IMR-90 (cell line): ENCODE results near the gene CACNG7. TPM values are rescaled to one million over a fixed set of nuclear protein-coding genes. Genes with fewer than 3 reads are reported as not detected.
A peak's percentile ranks its signal among the peaks of the same experiment; 100 is the strongest.

Experiments used
- ATAC-seq: fragments of 200-7000 bp; cut with Tn5 transposase; 2 replicates; pipeline ENCODE4 v1.9.1; 2020; ENCODE audit warnings: low read depth, mild to moderate bottlenecking, moderate library complexity
- BruUV-seq: library from RNA; stranded (reverse); fragments of 400-500 nt; replicated peaks from 2 replicates; lab custom pipeline; 2021; lab: Mats Ljungman, UMichigan
- CTCF ChIA-PET: fragments of 300-600 bp; formaldehyde crosslinking; extraction: SDS; loops from one replicate; lab custom pipeline; 2021; ENCODE audit warnings: antibody characterized with exemption; lab: Yijun Ruan, JAX
- POLR2A ChIA-PET: fragments of 300-600 bp; sonication (Branson Sonifier 250); formaldehyde crosslinking; loops from one replicate; lab custom pipeline; 2022; ENCODE audit warnings: antibody characterized with exemption; ENCODE audit not compliant: unreplicated experiment; lab: Charles Lee
- DNase-seq: peaks from one replicate; pipeline ENCODE4 v3.0.0; 2013
- H2AFZ ChIP-seq: replicated peaks from 2 replicates; pipeline ENCODE3; 2013; ENCODE audit warnings: low read length, mild to moderate bottlenecking; ENCODE audit not compliant: poor library complexity
- H2AK5ac ChIP-seq: 2 replicates; pipeline ENCODE4 v1.6.1; 2013; ENCODE audit warnings: low read depth, low read length, inconsistent platforms
- H2AK9ac ChIP-seq: replicated peaks from 2 replicates; pipeline ENCODE3; 2013; ENCODE audit warnings: mild to moderate bottlenecking, low read depth, low read length, moderate library complexity; ENCODE audit not compliant: poor library complexity
- H2BK120ac ChIP-seq: 2 replicates; pipeline ENCODE4 v1.6.1; 2013; ENCODE audit warnings: low read depth, low read length, inconsistent platforms
- H2BK15ac ChIP-seq: 3 replicates; pipeline ENCODE4 v1.6.1; 2013; ENCODE audit warnings: low read depth, low read length, inconsistent platforms
- H2BK20ac ChIP-seq: 2 replicates; pipeline ENCODE4 v1.6.1; 2013; ENCODE audit warnings: low read depth, mild to moderate bottlenecking, inconsistent platforms, low read length, moderate library complexity
- H2BK5ac ChIP-seq: 2 replicates; pipeline ENCODE4 v1.6.1; 2013; ENCODE audit warnings: mild to moderate bottlenecking, low read depth, low read length, inconsistent platforms; ENCODE audit not compliant: poor library complexity, severe bottlenecking
- H3K14ac ChIP-seq: replicated peaks from 2 replicates; pipeline ENCODE4 v1.6.1; 2013; ENCODE audit warnings: low read depth, low read length, inconsistent platforms
- H3K18ac ChIP-seq: 2 replicates; pipeline ENCODE4 v1.6.1; 2013; ENCODE audit warnings: low read depth, low read length, control low read depth
- H3K23ac ChIP-seq: 2 replicates; pipeline ENCODE4 v1.6.1; 2013; ENCODE audit warnings: low read depth, low read length, inconsistent platforms
- H3K27ac ChIP-seq: 2 replicates; pipeline ENCODE4 v1.5.1; 2013; ENCODE audit warnings: mild to moderate bottlenecking, control low read depth, low read length; ENCODE audit not compliant: insufficient read depth
- H3K27me3 ChIP-seq: 2 replicates; pipeline ENCODE4 v1.6.1; 2013; ENCODE audit warnings: low read length; ENCODE audit not compliant: control insufficient read depth, insufficient read depth
- H3K36me3 ChIP-seq: 2 replicates; pipeline ENCODE4 v1.6.1; 2013; ENCODE audit warnings: low read length, mixed read lengths; ENCODE audit not compliant: control insufficient read depth, insufficient read depth
- H3K4ac ChIP-seq: 2 replicates; pipeline ENCODE4 v1.6.1; 2013; ENCODE audit warnings: low read depth, low read length, inconsistent platforms
- H3K4me1 ChIP-seq: 2 replicates; pipeline ENCODE4 v1.6.1; 2013; ENCODE audit warnings: low read length, mixed read lengths; ENCODE audit not compliant: control insufficient read depth, insufficient read depth
- H3K4me2 ChIP-seq: 2 replicates; pipeline ENCODE4 v1.6.1; 2013; ENCODE audit warnings: low read depth, mild to moderate bottlenecking, control low read depth, low read length, moderate library complexity
- H3K4me3 ChIP-seq: 2 replicates; pipeline ENCODE4 v1.5.1; 2013; ENCODE audit warnings: low read depth, mild to moderate bottlenecking, control low read depth, low read length, moderate library complexity; ENCODE audit not compliant: insufficient read depth
- H3K56ac ChIP-seq: 2 replicates; pipeline ENCODE4 v1.6.1; 2013; ENCODE audit warnings: low read length, inconsistent platforms; ENCODE audit not compliant: insufficient read depth; ENCODE audit errors: extremely low read depth
- H3K79me1 ChIP-seq, 2 experiments: 2 replicates each; pipeline ENCODE4 v1.6.1; 2013; ENCODE audit warnings: low read length in 2 of 2, inconsistent platforms in 1 of 2, low read depth in 1 of 2
- H3K9ac ChIP-seq: 2 replicates; pipeline ENCODE4 v1.6.1; 2013; ENCODE audit warnings: low read depth, low read length, control low read depth
- H3K9me1 ChIP-seq: 2 replicates; pipeline ENCODE4 v1.6.1; 2013; ENCODE audit warnings: low read length, inconsistent platforms; ENCODE audit not compliant: insufficient read depth
- H3K9me3 ChIP-seq: 2 replicates; pipeline ENCODE4 v1.6.1; 2013; ENCODE audit warnings: low read length; ENCODE audit not compliant: control insufficient read depth, insufficient read depth
- H4K20me1 ChIP-seq: 2 replicates; pipeline ENCODE4 v1.6.1; 2013; ENCODE audit warnings: low read length, inconsistent platforms; ENCODE audit not compliant: insufficient read depth
- H4K5ac ChIP-seq: 2 replicates; pipeline ENCODE4 v1.6.1; 2013; ENCODE audit warnings: mild to moderate bottlenecking, low read depth, low read length, control low read depth
- H4K8ac ChIP-seq, 2 experiments: 2 replicates each; pipeline ENCODE4 v1.6.1; 2013; ENCODE audit warnings: low read depth in 2 of 2, low read length in 2 of 2, control low read depth in 1 of 2, inconsistent platforms in 1 of 2
- H4K91ac ChIP-seq: 2 replicates; pipeline ENCODE4 v1.6.1; 2013; ENCODE audit warnings: low read depth, low read length, inconsistent platforms; ENCODE audit not compliant: insufficient read depth
- CEBPB ChIP-seq: IDR thresholded peaks from 2 replicates; pipeline ENCODE4 v1.6.1; 2012; ENCODE audit warnings: low read depth, low read length, improper control_type of control experiment
- CTCF ChIP-seq: conservative IDR thresholded peaks from 2 replicates; pipeline ENCODE4 v1.5.1; 2012; ENCODE audit warnings: mild to moderate bottlenecking, low read depth, low read length, improper control_type of control experiment
- ELK1 ChIP-seq: fragments of 150-350 bp; IDR thresholded peaks from 2 replicates; pipeline ENCODE4 v1.6.1; 2016; ENCODE audit warnings: low read depth, mild to moderate bottlenecking, low read length, moderate library complexity, borderline replicate concordance
- FOS ChIP-seq: fragments of 150-350 bp; IDR thresholded peaks from 2 replicates; pipeline ENCODE4 v1.6.1; 2016; ENCODE audit warnings: low read depth, low read length
- MAFK ChIP-seq: IDR thresholded peaks from 2 replicates; pipeline ENCODE4 v1.6.1; 2012; ENCODE audit warnings: low read depth, low read length, improper control_type of control experiment
- MAZ ChIP-seq: IDR thresholded peaks from 2 replicates; pipeline ENCODE4 v1.6.1; 2012; ENCODE audit warnings: low read depth, mild to moderate bottlenecking, low read length, improper control_type of control experiment, moderate library complexity, borderline replicate concordance
- MXI1 ChIP-seq: IDR thresholded peaks from 2 replicates; pipeline ENCODE4 v1.6.1; 2012; ENCODE audit warnings: low read depth, mild to moderate bottlenecking, low read length, moderate library complexity, borderline replicate concordance
- POLR2A ChIP-seq: IDR thresholded peaks from 2 replicates; pipeline ENCODE4 v1.6.1; 2012; ENCODE audit warnings: mild to moderate bottlenecking, low read depth, low read length
- RAD21 ChIP-seq: IDR thresholded peaks from 2 replicates; pipeline ENCODE4 v1.6.1; 2012; ENCODE audit warnings: low read length, improper control_type of control experiment
- RCOR1 ChIP-seq: IDR thresholded peaks from 2 replicates; pipeline ENCODE4 v1.6.1; 2012; ENCODE audit warnings: mild to moderate bottlenecking, low read length, improper control_type of control experiment; ENCODE audit not compliant: insufficient replicate concordance
- RFX5 ChIP-seq: IDR thresholded peaks from 2 replicates; pipeline ENCODE4 v1.8.0; 2012; ENCODE audit warnings: low read depth, mild to moderate bottlenecking, low read length, moderate library complexity
- SMC3 ChIP-seq: fragments of 150-350 bp; IDR thresholded peaks from 2 replicates; pipeline ENCODE4 v1.6.1; 2016; ENCODE audit warnings: low read depth, mild to moderate bottlenecking, antibody characterized with exemption, low read length, moderate library complexity
- USF2 ChIP-seq: fragments of 150-350 bp; IDR thresholded peaks from 2 replicates; pipeline ENCODE4 v1.6.1; 2017; ENCODE audit warnings: mild to moderate bottlenecking, antibody characterized with exemption, low read length, low read depth
- WGBS, 2 experiments: methylation state at CpG; one replicate each; pipeline versions ENCODE4 v1.1.5 to v1.1.7; 2013; ENCODE audit warnings: missing lambda C conversion rate in 2 of 2; ENCODE audit not compliant: insufficient read length in 1 of 2; ENCODE audit errors: extremely low coverage in 2 of 2; 5-methylcytosine and 5-hydroxymethylcytosine counted together
- dilution Hi-C: fragments of 300-500 bp; cut with HindIII; formaldehyde crosslinking; loops from one replicate; pipeline ENCODE4 v1.14.3; 2018; ENCODE audit warnings: low sequenced_read_pairs; ENCODE audit not compliant: unreplicated experiment
- in situ Hi-C: fragments of 300-500 bp; cut with MboI; formaldehyde crosslinking; loops from 3 replicates; pipeline ENCODE4 v1.14.3; 2019; ENCODE audit warnings: low sequenced_read_pairs, inconsistent platforms, mixed read lengths
- intact Hi-C: fragments of 100-400 bp; cut with micrococcal nuclease; formaldehyde crosslinking; loops from 2 replicates; pipeline ENCODE4 v1.10.0; 2022
- polyA plus RNA-seq, 3 experiments: library from polyadenylated mRNA; depleted of rRNA; stranded (reverse); fragments of >200 nt; gene quantifications; 2 replicates each; pipeline ENCODE4 v1.2.3, GENCODE V29; 2012; ENCODE audit warnings: low replicate concordance in 1 of 3
- total RNA-seq: library from RNA; depleted of rRNA; stranded (reverse); fragments of >200 nt; gene quantifications from 2 replicates; pipeline ENCODE4 v1.2.3, GENCODE V29; 2012

The CACNG7 gene
- total and polyA plus RNA-seq, 2 of the 4 experiments (the other 2 are of a cell fraction) = 0.36 to 6.7 TPM

GRCh38 chr19:53865523-53865917 is 43.6 kb upstream of the CACNG7 start:
- CTCF ChIA-PET = no interaction called here
- dilution Hi-C loops = no loop called here
- peak overlapping the region; percentile 85 for H3K4ac ChIP-seq

More at GRCh38 chr19:53865523-53865917, 43.6 kb upstream of the CACNG7 start:
- Histone ChIP-seq H2BK5ac (no peak overlapping the region), H2AK9ac (peak overlapping the region; percentile 21), H2BK120ac (peak overlapping the region; percentile 62), H3K9me1 (peaks cover 6% of the 10 kb centered on the region; the same call in 1 of the 2 replicates), H2BK15ac (no peak overlapping the region), H3K4me2 (peak overlapping the region; percentile 81), H3K18ac (peak overlapping the region; percentile 47), H3K56ac (no peak overlapping the region), H4K20me1 (peaks cover 3% of the 10 kb centered on the region), H4K8ac (peak overlapping the region; percentile 77 to 81), H3K27me3 (no peaks in the 10 kb centered on the region), H4K91ac (peak overlapping the region; percentile 74; the same call in 1 of the 2 replicates), H3K4me3 (peak overlapping the region; percentile 60), H3K4me1 (peaks cover 7% of the 10 kb centered on the region), H3K79me1 (peaks cover 0 to 26% of the 10 kb centered on the region in 2 experiments; a peak in 2 of 4 replicates), H3K27ac (peak overlapping the region; percentile 58; the same call in 1 of the 2 replicates), H3K9me3 (no peaks in the 10 kb centered on the region), H2AFZ (peak overlapping the region; percentile 94), H3K23ac (0 out of 2 replicates have a peak overlapping the region, but pooled peaks have one; percentile 76), H3K9ac (peak overlapping the region; percentile 70), H2AK5ac (peak overlapping the region; percentile 37; the same call in 1 of the 2 replicates), H3K36me3 (peaks cover 2% of the 10 kb centered on the region), H2BK20ac (no peak overlapping the region; the same call in 1 of the 2 replicates), H3K14ac (peak overlapping the region; percentile 80; the same call in 1 of the 2 replicates), H4K5ac (peak overlapping the region; percentile 88)
- DNase-seq (no peak), ATAC-seq (no peak)
- BruUV-seq = no TSS peak
- WGBS, 2 experiments = 56% methylated on average over 5 of the region's 9 CpGs; no CpG with 5 or more reads in 1 of the 2 experiments
- intact Hi-C loops (loop anchor here (10.0 kb wide), 1 partner anchor 239 kb away; the partner anchor contains the start of genes NDUFA3 and OSCAR), in situ Hi-C loops (no loop called here)
- POLR2A ChIA-PET = no interaction called here
- TF ChIP-seq RCOR1 (no peak), MXI1 (no peak), USF2 (no peak), ELK1 (no peak), RAD21 (no peak), CEBPB (no peak), CTCF (no peak), RFX5 (no peak), FOS (no peak), POLR2A (no peak), MAZ (no peak), MAFK (no peak), SMC3 (no peak)
